CD1c-positive myeloid dendritic cell (primary cell): ENCODE measurements around the gene ABHD15.

ENCODE experiments used
- DNase-seq: peaks from one replicate; pipeline ENCODE4 v3.0.0-alpha.2; 2016; ENCODE audit errors: extremely low spot score

ABHD15 gene

GRCh38 chr17:29594519-29595090 lies 27.8 kb upstream of the ABHD15 start:
- no peak for DNase-seq

GRCh38 chr17:29593591-29594518 lies 27.0 kb upstream of the ABHD15 start:
- DNase-seq: peak; percentile 28

- DNase-seq: peak; percentile 37
Measured at GRCh38 chr17:29592850-29593551, 26.2 kb upstream of the ABHD15 start, which contains the start of gene ANKRD13B. Gene ANKRD13B (plus strand): TSS chr17:29593132. CDS start chr17:29593622, 490 bp downstream.

- DNase-seq: peak; percentile 75
Measured at GRCh38 chr17:29591737-29592608, 25.1 kb upstream of the ABHD15 start.

GRCh38 chr17:29591146-29591736 lies 24.4 kb upstream of the ABHD15 start:
- peak; percentile 48 for DNase-seq

GRCh38 chr17:29590411-29591145 lies 23.7 kb upstream of the ABHD15 start:
- peak; percentile 56 for DNase-seq

GRCh38 chr17:29589524-29590410 lies 22.9 kb upstream of the ABHD15 start, which contains the start of gene GIT1:
Gene GIT1 (minus strand): TSS chr17:29589648. CDS start chr17:29589378, 270 bp downstream.
- peak; percentile 96 for DNase-seq

GRCh38 chr17:29588562-29589411 lies 21.9 kb upstream of the ABHD15 start:
- DNase-seq: peak; percentile 44

GRCh38 chr17:29588017-29588561 lies 21.3 kb upstream of the ABHD15 start:
- DNase-seq: peak; percentile 28

GRCh38 chr17:29587591-29587990 lies 20.8 kb upstream of the ABHD15 start:
- no peak for DNase-seq

GRCh38 chr17:29586676-29587469 lies 20.0 kb upstream of the ABHD15 start:
- DNase-seq: peak; percentile 38

GRCh38 chr17:29585080-29585751 lies 18.4 kb upstream of the ABHD15 start:
- no peak for DNase-seq

- peak; percentile 58 for DNase-seq
Measured at GRCh38 chr17:29584452-29585079, 17.7 kb upstream of the ABHD15 start.

GRCh38 chr17:29583324-29584248 lies 16.7 kb upstream of the ABHD15 start:
- no peak for DNase-seq

- no peak for DNase-seq
Measured at GRCh38 chr17:29582772-29583171, 15.9 kb upstream of the ABHD15 start.
